GM15510 (cell line): ENCODE data around the gene EIF2S3.

ENCODE experiments used
- POLR2A ChIP-seq: IDR thresholded peaks from 3 replicates; pipeline ENCODE4 v1.6.1; 2011; ENCODE audit warnings: borderline replicate concordance; ENCODE audit not compliant: insufficient read length; ENCODE audit errors: extremely low read depth

Gene EIF2S3

DNA sequence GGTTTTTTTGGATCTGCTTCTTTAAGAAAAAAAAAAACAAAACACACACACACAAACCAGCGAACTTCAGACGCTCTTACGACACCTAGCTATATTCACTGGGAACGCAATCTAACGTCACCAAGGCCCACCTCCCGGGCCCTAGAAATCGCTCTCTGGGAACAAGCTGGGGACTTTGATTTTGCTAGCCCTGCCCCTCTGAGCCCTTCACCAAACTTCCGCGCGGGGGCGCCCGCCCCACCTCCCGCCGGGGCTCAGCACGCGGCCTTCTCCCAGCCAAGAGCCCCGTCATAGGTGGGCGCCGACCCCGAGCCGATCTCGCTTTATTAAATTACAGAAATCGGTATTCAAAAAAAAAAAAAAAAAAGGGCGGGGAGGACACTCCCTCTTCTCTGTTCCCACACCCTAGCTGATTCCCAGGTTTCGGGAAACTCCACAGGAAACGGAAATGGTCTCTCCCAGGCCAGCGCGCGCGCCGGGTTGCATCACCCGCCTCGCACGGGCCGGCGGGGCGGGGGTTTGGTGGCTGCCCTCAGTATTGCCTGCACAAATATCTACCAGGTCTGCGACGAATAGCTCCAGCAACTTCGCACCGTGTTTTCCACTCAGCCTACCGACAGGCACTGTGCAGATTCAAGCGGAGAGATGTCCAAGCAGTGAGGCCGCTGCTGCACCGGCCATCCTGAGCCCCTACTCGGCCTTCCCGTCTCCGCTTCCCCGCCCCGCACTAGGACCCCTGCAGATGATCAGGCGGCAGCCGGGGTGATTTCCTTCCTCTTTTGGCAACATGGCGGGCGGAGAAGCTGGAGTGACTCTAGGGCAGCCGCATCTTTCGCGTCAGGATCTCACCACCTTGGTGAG lies at the start of gene EIF2S3:
Gene EIF2S3 (plus strand): TSS at position 775 of the 861 bp plus-strand sequence. CDS start 13 bp downstream, at position 788.
- peak; percentile 84 for TF ChIP-seq POLR2A

DNA sequence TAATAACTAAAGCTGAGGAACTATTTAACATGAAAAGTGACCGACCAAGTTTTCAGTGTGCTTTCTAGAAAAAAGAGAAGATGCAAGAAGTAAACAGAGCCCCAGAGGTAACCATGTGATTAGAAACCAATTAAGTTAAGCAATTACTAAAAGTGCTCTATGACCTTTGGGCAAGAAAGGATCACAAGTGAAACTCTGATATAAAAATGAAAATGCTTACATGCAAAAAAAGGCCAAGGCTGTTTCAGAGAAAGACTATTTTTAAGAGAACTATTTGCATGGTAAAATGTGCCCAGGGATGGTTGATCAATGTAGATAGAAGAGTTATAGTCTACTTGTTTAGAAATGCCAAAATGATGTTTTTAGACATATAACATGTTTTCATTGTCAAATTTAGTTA lies 49.7 kb upstream of the EIF2S3 start:
- TF ChIP-seq POLR2A: no peak

DNA sequence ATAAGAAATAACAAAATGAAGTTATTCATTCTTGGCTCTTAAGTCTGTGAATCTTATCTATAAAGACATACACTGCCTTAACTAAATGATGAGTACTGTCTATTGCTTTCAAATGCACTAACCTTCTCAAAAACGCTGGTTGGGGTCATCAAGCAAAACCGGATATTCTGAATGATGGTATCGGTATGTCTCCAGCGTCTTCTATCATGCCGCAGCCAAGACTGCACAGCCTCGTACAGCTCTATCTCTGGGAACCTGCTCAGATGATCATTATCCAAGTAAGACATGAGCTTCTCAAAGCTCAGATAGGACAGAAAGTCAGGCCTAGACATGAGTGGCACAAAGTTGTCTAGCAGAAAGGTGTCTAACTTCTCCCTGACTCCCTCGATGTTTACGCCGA lies 48.9 kb upstream of the EIF2S3 start:
- no peak for TF ChIP-seq POLR2A

DNA sequence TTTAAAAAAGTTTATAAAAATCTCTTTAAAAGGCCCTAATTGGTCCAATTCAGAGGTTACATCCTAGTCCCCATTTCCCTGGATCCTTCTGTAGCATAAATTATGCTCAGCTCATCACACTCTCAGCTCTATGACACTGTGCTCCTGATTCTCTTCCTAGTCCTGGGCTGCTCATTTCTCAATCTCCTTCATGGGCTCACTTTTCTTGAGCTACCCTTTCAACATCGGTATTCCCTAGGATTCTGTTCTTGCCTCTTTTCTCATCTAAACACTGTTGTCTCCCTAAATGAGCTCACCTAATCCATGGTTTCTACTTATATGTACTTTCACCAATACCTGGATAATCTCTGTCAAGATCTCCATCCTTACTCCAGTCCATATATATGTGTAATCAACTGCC lies 42.5 kb upstream of the EIF2S3 start:
- TF ChIP-seq POLR2A: no peak

DNA sequence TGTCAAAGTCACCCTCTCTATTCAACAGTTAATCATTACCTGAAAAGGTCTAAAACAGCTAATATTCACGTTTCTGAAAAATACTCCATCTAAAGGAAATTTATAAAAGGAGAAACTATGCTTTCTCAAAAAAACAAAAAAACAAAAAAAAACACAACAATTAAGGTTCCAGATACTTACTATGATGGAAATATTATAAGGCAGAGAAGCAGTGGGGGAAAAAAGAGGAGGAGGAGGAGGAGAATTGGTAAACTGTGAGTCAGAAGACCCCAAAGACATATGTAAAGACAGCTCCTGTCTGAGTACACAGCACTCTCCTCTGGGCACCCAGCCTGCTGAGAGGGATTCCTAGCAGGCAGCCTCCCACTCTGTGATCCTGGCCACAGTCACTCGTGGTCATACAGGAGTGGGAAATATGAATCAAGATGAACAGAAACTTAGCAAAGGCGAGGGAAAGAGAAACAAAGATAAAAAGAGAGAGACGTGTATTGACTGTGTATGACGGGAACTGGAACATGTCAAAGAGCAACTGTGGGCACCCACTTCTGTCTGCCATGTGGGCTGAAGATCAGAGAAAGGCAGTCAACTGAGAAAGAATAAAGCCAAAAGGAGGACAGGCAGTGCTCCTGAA lies 40.3 kb upstream of the EIF2S3 start:
- no peak for TF ChIP-seq POLR2A

DNA sequence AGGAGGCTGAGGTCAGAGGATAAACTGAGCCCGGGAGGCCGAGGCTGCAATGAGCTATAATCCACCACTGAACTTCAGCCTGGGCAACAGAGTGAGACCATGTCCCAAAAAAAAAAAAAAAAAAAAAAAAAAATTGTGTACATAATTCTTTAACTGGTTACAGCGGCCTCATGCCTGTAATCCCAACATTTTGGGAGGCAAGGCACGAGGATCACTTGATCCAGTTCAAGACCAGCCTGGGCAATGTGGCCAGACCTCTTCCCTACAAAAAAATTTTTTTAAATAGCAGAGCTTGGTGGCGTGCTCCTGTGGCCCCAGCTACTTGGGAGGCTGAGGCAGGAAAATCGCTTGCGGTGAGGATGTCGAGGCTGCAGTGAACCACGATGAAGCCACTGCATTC lies 37.1 kb upstream of the EIF2S3 start:
- TF ChIP-seq POLR2A: no peak

DNA sequence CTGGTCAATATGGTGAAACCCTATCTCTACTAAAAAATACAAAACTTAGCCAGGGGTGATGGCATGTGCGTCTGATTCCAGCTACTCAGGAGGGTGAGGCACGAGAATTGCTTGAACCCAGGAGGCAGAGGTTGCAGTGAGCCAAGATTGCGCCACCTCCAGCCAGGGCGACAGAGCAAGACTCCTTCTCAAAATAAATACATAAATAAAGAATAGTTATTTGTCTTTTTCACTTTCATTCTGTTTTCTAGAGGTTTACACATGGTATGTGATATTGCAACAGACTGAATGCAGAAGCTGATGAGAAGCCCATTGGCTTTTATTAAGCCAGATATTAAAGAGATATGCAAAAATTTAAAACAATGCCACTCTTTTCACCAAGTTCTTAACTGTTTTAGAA lies 35.9 kb upstream of the EIF2S3 start:
- no peak for TF ChIP-seq POLR2A

DNA sequence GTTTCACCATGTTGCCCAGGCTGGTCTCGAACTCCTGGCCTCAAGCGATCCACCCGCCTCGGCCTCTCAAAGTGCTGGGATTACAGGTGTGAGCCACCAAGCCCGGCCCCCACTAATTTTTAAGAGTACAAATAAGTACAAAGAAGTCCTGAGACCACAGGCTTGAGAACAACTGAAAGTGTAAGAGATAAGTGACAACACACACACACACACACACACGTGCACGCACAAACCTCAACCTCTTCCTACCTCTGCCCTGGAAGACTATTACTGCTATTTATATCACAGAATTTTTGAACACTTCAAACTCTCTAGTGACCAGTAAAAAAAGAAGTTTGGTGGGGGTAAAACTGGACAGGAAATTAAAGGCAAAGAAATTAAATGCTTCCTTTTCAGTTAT lies 35.3 kb upstream of the EIF2S3 start:
- TF ChIP-seq POLR2A: no peak

DNA sequence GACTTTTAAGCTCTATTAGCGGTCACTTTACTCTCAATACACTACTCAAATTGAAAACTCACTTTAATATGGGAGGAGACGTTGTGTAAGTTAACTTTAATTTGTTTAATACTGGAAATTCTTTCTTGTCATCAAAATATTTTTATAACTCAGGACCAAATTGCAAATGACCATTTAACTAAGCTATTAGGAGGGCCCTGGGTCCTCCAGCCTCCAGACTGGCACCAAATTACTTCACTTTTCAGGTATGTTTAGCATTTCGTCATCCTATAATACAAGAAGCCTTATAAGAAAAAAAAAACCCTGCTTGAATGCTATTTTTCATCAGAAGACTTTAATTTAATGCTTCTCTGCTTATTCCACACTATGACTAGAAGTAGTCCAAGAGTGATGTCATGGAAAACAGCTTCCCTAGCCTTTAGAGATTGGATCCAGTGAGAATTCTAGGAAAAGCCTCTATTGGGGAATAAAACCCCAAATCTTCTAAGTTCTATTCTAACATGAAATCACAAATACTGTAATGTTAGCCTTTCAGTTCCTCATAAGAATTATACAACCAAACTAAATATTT lies 34.4 kb upstream of the EIF2S3 start:
- TF ChIP-seq POLR2A: no peak

DNA sequence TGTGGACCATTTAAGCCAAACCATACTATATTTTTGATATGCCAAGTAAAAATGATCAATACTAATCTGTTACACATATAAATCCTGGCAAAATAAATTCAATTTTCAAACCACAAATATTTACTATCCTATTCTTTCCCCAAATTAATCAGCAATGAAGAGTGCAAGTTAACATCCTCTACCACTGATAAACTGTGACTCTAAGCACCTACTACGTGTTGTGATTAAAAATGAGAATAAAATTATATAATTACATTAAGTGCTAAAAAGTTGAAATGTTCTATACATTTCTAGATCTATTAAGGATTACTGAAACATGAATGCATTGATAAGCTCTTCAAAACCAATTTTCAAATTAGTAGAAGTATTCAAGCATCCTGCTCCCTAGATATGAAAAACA lies 31.2 kb upstream of the EIF2S3 start:
- no peak for TF ChIP-seq POLR2A

DNA sequence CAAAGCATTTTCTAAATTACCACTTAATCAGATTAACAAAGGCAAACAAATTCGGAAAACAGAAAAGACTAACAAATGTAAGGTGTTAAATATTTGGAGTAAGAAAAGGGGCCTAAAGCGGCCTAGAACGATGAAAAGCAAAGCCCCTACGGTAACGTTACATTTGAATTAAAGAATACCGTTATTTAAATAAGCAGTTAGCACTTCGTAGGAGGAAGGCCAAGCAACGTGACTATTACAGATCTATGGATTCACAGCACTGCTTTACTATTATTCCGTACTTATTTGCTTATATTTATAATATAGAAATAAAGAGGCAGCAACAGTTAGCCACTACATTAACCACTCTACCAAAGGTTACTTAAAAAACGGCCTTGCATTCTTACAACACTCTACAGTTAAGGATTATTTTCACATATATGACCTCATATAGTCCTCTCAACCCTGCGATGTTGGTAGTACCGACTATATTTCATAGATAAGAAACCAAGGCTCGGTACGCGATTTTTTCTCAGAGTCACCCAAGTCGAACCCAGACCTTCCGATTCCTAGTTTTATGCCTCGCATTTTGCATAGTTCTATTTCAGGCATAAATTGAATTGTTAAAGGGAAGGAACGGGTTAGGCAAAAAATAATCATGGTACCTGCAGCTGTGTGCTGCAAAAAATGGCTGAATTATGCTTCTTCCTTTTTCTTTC lies 30.6 kb upstream of the EIF2S3 start:
- no peak for TF ChIP-seq POLR2A

DNA sequence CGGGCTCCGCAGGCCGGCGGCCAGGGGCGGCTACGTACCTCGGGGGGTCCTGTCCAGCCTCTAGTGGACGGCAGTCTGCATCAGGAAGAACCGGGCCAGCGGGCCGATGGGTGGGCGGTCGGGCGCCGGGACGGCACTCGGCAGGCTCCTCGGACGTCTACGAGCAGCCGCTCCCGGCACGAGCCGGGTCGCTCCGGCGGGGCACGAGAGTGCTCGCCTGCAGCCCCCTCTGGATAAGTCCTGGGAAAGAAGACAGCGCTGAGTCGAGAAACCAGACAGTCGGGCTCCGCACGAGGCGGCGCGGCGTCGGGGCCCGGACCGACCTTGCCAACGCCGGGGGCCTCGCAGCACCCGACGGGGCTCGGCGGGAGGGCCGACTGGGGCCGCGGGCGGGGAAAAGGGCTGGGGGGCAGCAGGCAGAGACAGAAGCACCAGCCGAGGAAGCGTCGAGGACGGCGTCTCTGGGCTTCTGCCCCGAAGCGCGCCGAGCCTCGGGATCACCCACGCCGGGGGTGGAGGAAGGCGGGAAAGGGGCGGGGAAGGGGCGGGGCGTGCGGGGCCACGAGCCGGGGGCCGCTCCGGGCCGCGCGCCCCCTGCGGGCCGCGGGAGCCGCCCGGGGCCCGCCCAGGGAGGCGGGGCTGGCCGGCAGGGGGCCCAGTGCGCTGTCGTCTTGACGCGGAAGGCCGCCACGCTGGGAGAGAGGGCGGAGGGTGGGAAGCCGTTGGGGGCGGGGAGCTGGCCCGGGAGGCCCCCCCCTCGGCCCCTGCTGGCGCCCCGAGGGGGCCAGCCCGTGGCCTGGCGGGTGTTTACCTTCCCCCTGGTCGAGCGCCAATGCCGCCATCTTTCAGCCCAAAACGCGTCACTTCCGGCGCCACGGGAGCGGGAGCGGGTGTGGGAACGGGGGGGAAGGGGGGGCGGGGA lies 29.7 kb upstream of the EIF2S3 start:
- peak; percentile 95 for TF ChIP-seq POLR2A

DNA sequence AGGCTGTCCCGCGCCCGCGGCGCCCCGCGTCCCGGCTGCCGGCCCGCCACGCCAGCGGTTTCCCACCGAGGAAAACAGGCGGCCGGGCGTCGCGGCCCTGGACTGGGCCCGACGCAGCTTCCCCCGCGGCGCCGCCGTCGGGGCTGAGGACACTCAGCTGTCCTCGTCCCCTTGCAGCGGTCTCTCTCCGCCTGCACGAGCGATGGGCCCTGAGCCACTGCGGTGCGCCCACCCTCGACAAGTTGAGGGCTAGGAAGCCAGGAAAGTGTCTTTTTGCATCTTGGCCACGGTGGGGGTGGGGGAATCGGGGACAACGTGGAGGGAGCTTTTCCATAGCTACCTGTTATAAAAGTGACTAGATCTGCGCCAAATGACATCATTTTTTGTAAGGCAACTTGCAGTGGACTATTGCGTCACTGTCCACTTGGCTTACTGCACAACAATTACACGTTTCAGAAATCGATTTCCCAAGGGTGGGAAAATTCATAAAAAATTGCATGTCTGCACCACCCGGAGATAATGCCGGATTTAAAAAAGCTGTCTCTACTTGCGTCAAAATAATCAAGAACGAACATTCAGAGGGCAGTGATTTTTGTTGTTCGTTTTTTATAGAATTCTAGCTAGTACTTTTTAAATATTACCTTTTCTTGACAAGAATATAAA lies 28.9 kb upstream of the EIF2S3 start:
- peak; percentile 22 for TF ChIP-seq POLR2A

DNA sequence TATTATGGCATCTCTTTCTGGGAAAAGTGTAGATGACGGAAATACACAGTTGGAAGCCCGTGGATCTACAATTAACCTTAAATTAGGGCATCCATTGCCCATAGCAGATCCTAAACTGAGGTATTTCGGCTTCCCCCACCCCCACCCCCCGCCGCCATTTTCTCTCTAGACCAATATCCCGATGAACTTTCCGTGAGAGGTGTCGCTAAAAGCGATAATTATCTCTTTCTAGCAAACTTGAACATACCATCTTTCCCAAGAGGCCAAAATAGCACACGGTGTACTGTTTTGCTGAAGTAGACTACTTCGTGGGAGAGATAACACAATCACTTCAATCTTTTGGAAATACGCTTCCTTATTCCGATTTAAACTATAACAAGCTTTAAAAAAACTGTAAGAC lies 28.3 kb upstream of the EIF2S3 start:
- TF ChIP-seq POLR2A: no peak
